COLO668 (cell line): Measurements from ENCODE around the gene GRIPAP1.

Experiments used
- DNase-seq: peaks from one replicate; lab custom pipeline; 2025; ENCODE audit not compliant: unreplicated experiment; lab: John Stamatoyannopoulos, UW

Gene GRIPAP1

GRCh38 chrX:48960291-48960690, 41.8 kb downstream of the GRIPAP1 start:
- DNase-seq = no peak

- DNase-seq = peak; percentile 17
Observed at GRCh38 chrX:48958635-48959094, 43.4 kb downstream of the GRIPAP1 start.

- peak; percentile 95 for DNase-seq
Observed at GRCh38 chrX:48957827-48958634, 44.0 kb downstream of the GRIPAP1 start.

- DNase-seq = peak; percentile 75
Observed at GRCh38 chrX:48957477-48957826, 44.6 kb downstream of the GRIPAP1 start, which contains the start of gene OTUD5. Gene OTUD5, minus strand, starts transcription at chrX:48957607. Its CDS starts 37 bp downstream, at chrX:48957570.

GRCh38 chrX:48956728-48957414, 45.2 kb downstream of the GRIPAP1 start:
- peak; percentile 15 for DNase-seq

GRCh38 chrX:48948589-48948988, 53.5 kb downstream of the GRIPAP1 start:
- DNase-seq = no peak

GRCh38 chrX:48945517-48946348, 56.3 kb downstream of the GRIPAP1 start:
- peak; percentile 27 for DNase-seq

- DNase-seq = no peak
Observed at GRCh38 chrX:48942895-48943294, 59.2 kb downstream of the GRIPAP1 start.

- DNase-seq = no peak
Observed at GRCh38 chrX:48940404-48940955, 61.6 kb downstream of the GRIPAP1 start.

GRCh38 chrX:48939524-48940228, 62.4 kb downstream of the GRIPAP1 start:
- DNase-seq = no peak

GRCh38 chrX:48938721-48939425, 63.2 kb downstream of the GRIPAP1 start:
- DNase-seq = no peak

GRCh38 chrX:48937054-48937907, 64.8 kb downstream of the GRIPAP1 start:
- DNase-seq = no peak

- DNase-seq = no peak
Observed at GRCh38 chrX:48936429-48937053, 65.5 kb downstream of the GRIPAP1 start.

GRCh38 chrX:48935301-48935670, 66.8 kb downstream of the GRIPAP1 start:
- DNase-seq = no peak

GRCh38 chrX:48934581-48935300, 67.3 kb downstream of the GRIPAP1 start:
- no peak for DNase-seq

- no peak for DNase-seq
Observed at GRCh38 chrX:48933757-48934156, 68.3 kb downstream of the GRIPAP1 start.

GRCh38 chrX:48927736-48928382, 74.2 kb downstream of the GRIPAP1 start:
- DNase-seq = no peak
